HCT116 (cell line): Measurements from ENCODE around the gene FAM240B. TPM values are rescaled to one million over a fixed set of nuclear protein-coding genes. Genes with fewer than 3 reads are reported as not detected.

Experiments
- ATAC-seq: fragments of 200-7000 bp; cut with Tn5 transposase; 2 replicates; pipeline ENCODE4 v1.9.1; 2020; ENCODE audit warnings: mild to moderate bottlenecking, moderate library complexity
- BruUV-seq: library from RNA; stranded (reverse); fragments of 400-500 nt; replicated peaks from 2 replicates; lab custom pipeline; 2021; lab: Mats Ljungman, UMichigan
- CTCF ChIA-PET: fragments of 300-600 bp; sonication (Branson Sonifier 250); formaldehyde crosslinking; loops from one replicate; lab custom pipeline; 2021; ENCODE audit warnings: antibody characterized with exemption; lab: Charles Lee
- POLR2A ChIA-PET: fragments of 300-600, 350-600 bp; sonication (Branson Sonifier 250); formaldehyde crosslinking; loops from one replicate; lab custom pipeline; 2021; ENCODE audit warnings: antibody characterized with exemption; lab: Charles Lee
- RAD21 ChIA-PET, 2 experiments: fragments of 300-600 bp; sonication (Branson Sonifier 250); formaldehyde crosslinking; loops; one replicate each; lab custom pipeline; 2023; ENCODE audit warnings: low total read pairs in 2 of 2; ENCODE audit not compliant: uncharacterized antibody in 2 of 2, unreplicated experiment in 2 of 2, low non-redundant PET in 1 of 2; lab: Charles Lee
- DNase-seq: peaks from one replicate; pipeline ENCODE4 v3.0.0-alpha.2; 2010; ENCODE audit warnings: low read depth, low spot score
- H2AFZ ChIP-seq: fragments of 200-600 bp; shearing (Covaris generic), sonication (generic); 2 replicates; pipeline ENCODE4 v1.6.1; 2017; ENCODE audit warnings: low read depth, mixed run types, mixed read lengths, antibody characterized with exemption, low read length; ENCODE audit not compliant: poor library complexity, severe bottlenecking
- H3K27ac ChIP-seq: 2 replicates; pipeline ENCODE4 v1.5.1; 2012; ENCODE audit warnings: low read depth, low read length
- H3K27me3 ChIP-seq: fragments of 200-600 bp; sonication (generic); 2 replicates; pipeline ENCODE4 v1.6.1; 2016; ENCODE audit warnings: mixed run types, low read length, mixed read lengths; ENCODE audit not compliant: insufficient read depth
- H3K36me3 ChIP-seq, 2 experiments: fragments of 200-500 bp in 1 of 2; fragments of 200-600 bp in 1 of 2; sonication (Bioruptor generic) in 1 of 2; sonication (generic) in 1 of 2; 2 replicates each; pipeline versions ENCODE4 v1.5.1 to v1.6.1; 2014 to 2016; ENCODE audit warnings: low read length in 2 of 2, inconsistent platforms in 1 of 2, mixed read lengths in 1 of 2, mixed run types in 1 of 2; ENCODE audit not compliant: insufficient read depth in 2 of 2, control insufficient read depth in 1 of 2
- H3K4me1 ChIP-seq, 2 experiments: fragments of 200-600 bp in 1 of 2; sonication (generic) in 1 of 2; 2 replicates each; pipeline versions ENCODE4 v1.5.1 to v1.6.1; 2012 to 2017; ENCODE audit warnings: low read length in 2 of 2, inconsistent platforms in 1 of 2, mild to moderate bottlenecking in 1 of 2, mixed read lengths in 1 of 2, mixed run types in 1 of 2, moderate library complexity in 1 of 2; ENCODE audit not compliant: insufficient read depth in 2 of 2, control insufficient read depth in 1 of 2
- H3K4me2 ChIP-seq: fragments of 200-600 bp; sonication (generic); 2 replicates; pipeline ENCODE4 v1.6.1; 2017; ENCODE audit warnings: mixed run types, low read length, mixed read lengths
- H3K4me3 ChIP-seq, 2 experiments: fragments of 200-600 bp in 1 of 2; sonication (generic) in 1 of 2; replicated peaks in 1 of 2; 2 replicates each; pipeline ENCODE4 v1.5.1; 2011 to 2016; ENCODE audit warnings: low read length in 2 of 2, control low read depth in 1 of 2, low read depth in 1 of 2, mild to moderate bottlenecking in 1 of 2, mixed read lengths in 1 of 2, mixed run types in 1 of 2
- H3K79me2 ChIP-seq: fragments of 200-600 bp; sonication (generic); 2 replicates; pipeline ENCODE4 v1.6.1; 2017; ENCODE audit warnings: mild to moderate bottlenecking, mixed run types, low read length, moderate library complexity, mixed read lengths; ENCODE audit not compliant: insufficient read depth
- H3K9ac ChIP-seq: fragments of 200-600 bp; sonication (generic); 2 replicates; pipeline ENCODE4 v1.6.1; 2016; ENCODE audit warnings: low read length, mixed read lengths
- H3K9me2 ChIP-seq: fragments of 200-600 bp; sonication (generic), shearing (Covaris generic); 2 replicates; pipeline ENCODE4 v1.6.1; 2017; ENCODE audit warnings: mixed run types, mild to moderate bottlenecking, moderate library complexity; ENCODE audit not compliant: insufficient read depth
- H3K9me3 ChIP-seq, 2 experiments: fragments of 200-500 bp in 1 of 2; fragments of 200-600 bp in 1 of 2; sonication (Bioruptor generic) in 1 of 2; sonication (generic) in 1 of 2; 2 replicates each; pipeline ENCODE4 v1.6.1; 2014 to 2017; ENCODE audit warnings: low read length in 2 of 2, mixed read lengths in 2 of 2, inconsistent platforms in 1 of 2, low read depth in 1 of 2, mild to moderate bottlenecking in 1 of 2, mixed run types in 1 of 2, moderate library complexity in 1 of 2; ENCODE audit not compliant: control insufficient read depth in 1 of 2, insufficient read depth in 1 of 2
- H4K20me1 ChIP-seq: fragments of 200-600 bp; sonication (generic), shearing (Covaris generic); 2 replicates; pipeline ENCODE4 v1.6.1; 2017; ENCODE audit warnings: mixed run types, mild to moderate bottlenecking, moderate library complexity; ENCODE audit not compliant: insufficient read depth
- CBX3 ChIP-seq: IDR thresholded peaks from 2 replicates; pipeline ENCODE4 v1.6.1; 2012; ENCODE audit warnings: low read depth
- ELF1 ChIP-seq: IDR thresholded peaks from 2 replicates; pipeline ENCODE4 v1.6.1; 2012; ENCODE audit warnings: low read depth, borderline replicate concordance
- EZH2phosphoT487 ChIP-seq: fragments of 200-600 bp; IDR thresholded peaks from 2 replicates; pipeline ENCODE4 v1.6.1; 2018; ENCODE audit warnings: antibody characterized with exemption, borderline replicate concordance
- POLR2A ChIP-seq: IDR thresholded peaks from 2 replicates; pipeline ENCODE4 v1.7.0; 2011; ENCODE audit warnings: borderline replicate concordance; ENCODE audit not compliant: insufficient read depth, insufficient read length; ENCODE audit errors: extremely low read depth
- SP1 ChIP-seq: IDR thresholded peaks from 2 replicates; pipeline ENCODE4 v1.6.1; 2012; ENCODE audit warnings: low read depth
- TCF7L2 ChIP-seq: IDR thresholded peaks from 2 replicates; pipeline ENCODE4 v1.7.0; 2011; ENCODE audit warnings: borderline replicate concordance, inconsistent platforms; ENCODE audit not compliant: insufficient read depth, insufficient read length; ENCODE audit errors: extremely low read depth
- YY1 ChIP-seq: IDR thresholded peaks from 2 replicates; pipeline ENCODE4 v1.6.1; 2011; ENCODE audit warnings: low read length, low read depth, moderate library complexity, mild to moderate bottlenecking; ENCODE audit not compliant: insufficient replicate concordance; ENCODE audit errors: extremely low read depth
- ZNF274 ChIP-seq: fragments of 200-500 bp; sonication (Bioruptor generic); IDR thresholded peaks from 2 replicates; pipeline ENCODE4 v1.6.1; 2014; ENCODE audit warnings: mild to moderate bottlenecking, low read depth, low read length, inconsistent platforms
- intact Hi-C: fragments of 100-400 bp; cut with micrococcal nuclease; formaldehyde crosslinking; loops from 2 replicates; pipeline ENCODE4 v1.10.0; 2022
- total RNA-seq: library from RNA; stranded (reverse); gene quantifications from one replicate; pipeline ENCODE4 v1.2.1, GENCODE V29; 2021; ENCODE audit not compliant: unreplicated experiment
- TF ChIP-seq, protein P1 (sequence below): IDR thresholded peaks from 2 replicates; pipeline ENCODE4 v1.6.1; 2011; ENCODE audit warnings: mild to moderate bottlenecking, low read length, moderate library complexity; ENCODE audit not compliant: insufficient replicate concordance; ENCODE audit errors: extremely low read depth
- TF ChIP-seq, protein P2 (sequence below), 3 experiments: fragments of 200-600 bp in 1 of 3; sonication (generic) in 1 of 3; IDR thresholded peaks in 2 of 3; conservative IDR thresholded peaks in 1 of 3; 2 replicates each; pipeline ENCODE4 v1.5.1; 2012 to 2017; ENCODE audit warnings: low read depth in 2 of 3, low read length in 2 of 3, antibody characterized with exemption in 1 of 3, borderline replicate concordance in 1 of 3, control low read depth in 1 of 3, mild to moderate bottlenecking in 1 of 3, mixed read lengths in 1 of 3, mixed run types in 1 of 3, moderate library complexity in 1 of 3; ENCODE audit not compliant: insufficient read depth in 1 of 3

Gene FAM240B
- total RNA-seq, 1 experiment from 2014 or later = not detected

DNA sequence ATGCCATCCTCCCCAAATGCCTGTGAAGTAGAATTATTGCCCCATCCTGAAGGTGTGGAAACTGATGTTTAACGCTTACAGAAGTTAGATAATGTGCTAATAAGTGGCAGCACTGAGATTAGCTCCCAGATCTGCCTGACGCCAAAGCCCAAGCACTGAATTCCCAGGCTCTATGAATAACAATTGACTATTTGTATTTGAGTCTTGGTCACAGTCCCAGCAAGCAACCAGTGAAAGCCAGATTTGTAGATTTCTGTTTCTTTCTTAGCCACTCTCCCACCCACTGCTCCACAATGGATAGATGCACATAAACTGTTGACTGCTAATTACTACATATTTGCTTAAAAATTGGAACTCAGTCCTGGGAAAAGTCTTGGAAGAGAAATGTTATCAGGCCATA, 34.4 kb downstream of the FAM240B start:
- no peak overlapping the region for H2AFZ ChIP-seq
- H3K79me2 ChIP-seq = no peaks in the 10 kb centered on the region
- ChIA-PET POLR2A (no interaction called here), RAD21 (no interaction called here), CTCF (no interaction called here)
- no peak overlapping the region for H3K9ac ChIP-seq
- no TSS peak for BruUV-seq
- no peak for DNase-seq
- H3K27me3 ChIP-seq = no peaks in the 10 kb centered on the region
- H4K20me1 ChIP-seq = no peaks in the 10 kb centered on the region
- H3K27ac ChIP-seq = no peak overlapping the region
- intact Hi-C loops = no loop called here
- H3K9me2 ChIP-seq = no peaks in the 10 kb centered on the region
- peaks cover 26 to 40% of the 10 kb centered on the region in 2 experiments for H3K4me1 ChIP-seq
- H3K9me3 ChIP-seq = no peaks in the 10 kb centered on the region
- no peak overlapping the region for H3K4me3 ChIP-seq
- no peak for ATAC-seq
- H3K4me2 ChIP-seq = no peak overlapping the region
- TF ChIP-seq POLR2A = no peak
- TF ChIP-seq, protein P1, sequence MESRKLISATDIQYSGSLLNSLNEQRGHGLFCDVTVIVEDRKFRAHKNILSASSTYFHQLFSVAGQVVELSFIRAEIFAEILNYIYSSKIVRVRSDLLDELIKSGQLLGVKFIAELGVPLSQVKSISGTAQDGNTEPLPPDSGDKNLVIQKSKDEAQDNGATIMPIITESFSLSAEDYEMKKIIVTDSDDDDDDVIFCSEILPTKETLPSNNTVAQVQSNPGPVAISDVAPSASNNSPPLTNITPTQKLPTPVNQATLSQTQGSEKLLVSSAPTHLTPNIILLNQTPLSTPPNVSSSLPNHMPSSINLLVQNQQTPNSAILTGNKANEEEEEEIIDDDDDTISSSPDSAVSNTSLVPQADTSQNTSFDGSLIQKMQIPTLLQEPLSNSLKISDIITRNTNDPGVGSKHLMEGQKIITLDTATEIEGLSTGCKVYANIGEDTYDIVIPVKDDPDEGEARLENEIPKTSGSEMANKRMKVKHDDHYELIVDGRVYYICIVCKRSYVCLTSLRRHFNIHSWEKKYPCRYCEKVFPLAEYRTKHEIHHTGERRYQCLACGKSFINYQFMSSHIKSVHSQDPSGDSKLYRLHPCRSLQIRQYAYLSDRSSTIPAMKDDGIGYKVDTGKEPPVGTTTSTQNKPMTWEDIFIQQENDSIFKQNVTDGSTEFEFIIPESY = no peak
- H3K36me3 ChIP-seq = no peaks in the 10 kb centered on the region

DNA sequence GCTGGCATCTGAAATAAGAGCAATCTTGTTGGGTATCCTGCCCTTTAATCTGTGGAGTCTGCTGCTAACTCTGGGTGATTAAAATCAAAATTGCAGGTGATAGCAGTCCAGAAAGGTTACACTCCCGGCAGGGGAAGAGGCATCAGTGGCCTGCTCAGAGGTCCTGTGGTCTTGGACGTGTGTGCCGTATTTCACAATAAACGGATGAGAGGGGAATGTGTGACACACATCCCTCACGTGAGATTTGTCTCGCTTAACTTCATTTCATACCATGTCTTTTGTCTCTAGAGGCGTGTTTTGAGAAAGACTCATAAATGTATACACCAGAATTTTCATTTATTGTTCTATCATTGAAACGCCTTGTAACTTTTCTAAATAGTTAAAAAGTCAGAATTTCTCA, 36.6 kb downstream of the FAM240B start:
- no peak overlapping the region for H3K9ac ChIP-seq

More for the DNA sequence above, 36.6 kb downstream of the FAM240B start:
- no peaks in the 10 kb centered on the region for H4K20me1 ChIP-seq
- ATAC-seq (no peak), DNase-seq (no peak)
- no peaks in the 10 kb centered on the region for H3K9me2 ChIP-seq
- intact Hi-C loops = no loop called here
- RAD21 ChIA-PET = no interaction called here
- peak overlapping the region; percentile 62 for H3K4me2 ChIP-seq
- no peak overlapping the region for H3K4me3 ChIP-seq
- no peak overlapping the region for H2AFZ ChIP-seq
- CTCF ChIA-PET = interaction anchor here (1.4 kb wide), 1 partner anchor 11 kb away, joined by 7 read pairs; no protein-coding TSS in a partner anchor
- BruUV-seq = no TSS peak
- H3K36me3 ChIP-seq = no peaks in the 10 kb centered on the region
- H3K79me2 ChIP-seq = no peaks in the 10 kb centered on the region
- POLR2A ChIA-PET = no interaction called here
- no peaks in the 10 kb centered on the region for H3K27me3 ChIP-seq
- H3K4me1 ChIP-seq = peaks cover 26 to 38% of the 10 kb centered on the region in 2 experiments
- no peaks in the 10 kb centered on the region for H3K9me3 ChIP-seq
- TF ChIP-seq YY1 = no peak
- TF ChIP-seq, protein P2, sequence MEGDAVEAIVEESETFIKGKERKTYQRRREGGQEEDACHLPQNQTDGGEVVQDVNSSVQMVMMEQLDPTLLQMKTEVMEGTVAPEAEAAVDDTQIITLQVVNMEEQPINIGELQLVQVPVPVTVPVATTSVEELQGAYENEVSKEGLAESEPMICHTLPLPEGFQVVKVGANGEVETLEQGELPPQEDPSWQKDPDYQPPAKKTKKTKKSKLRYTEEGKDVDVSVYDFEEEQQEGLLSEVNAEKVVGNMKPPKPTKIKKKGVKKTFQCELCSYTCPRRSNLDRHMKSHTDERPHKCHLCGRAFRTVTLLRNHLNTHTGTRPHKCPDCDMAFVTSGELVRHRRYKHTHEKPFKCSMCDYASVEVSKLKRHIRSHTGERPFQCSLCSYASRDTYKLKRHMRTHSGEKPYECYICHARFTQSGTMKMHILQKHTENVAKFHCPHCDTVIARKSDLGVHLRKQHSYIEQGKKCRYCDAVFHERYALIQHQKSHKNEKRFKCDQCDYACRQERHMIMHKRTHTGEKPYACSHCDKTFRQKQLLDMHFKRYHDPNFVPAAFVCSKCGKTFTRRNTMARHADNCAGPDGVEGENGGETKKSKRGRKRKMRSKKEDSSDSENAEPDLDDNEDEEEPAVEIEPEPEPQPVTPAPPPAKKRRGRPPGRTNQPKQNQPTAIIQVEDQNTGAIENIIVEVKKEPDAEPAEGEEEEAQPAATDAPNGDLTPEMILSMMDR (IDR thresholded peaks at IDR 0.05 in 2 of 3, conservative IDR thresholded peaks at IDR 0.05 in 1 of 3; ENCODE audit: borderline replicate concordance in 1 of 3, insufficient read depth in 1 of 3, low read depth in 2 of 3, low read length in 2 of 3) = no peak
- TF ChIP-seq SP1 = no peak
- TF ChIP-seq CBX3 = no peak
- no peak for TF ChIP-seq POLR2A
- no peak for TF ChIP-seq TCF7L2
- no peak for TF ChIP-seq ZNF274
- no peak for TF ChIP-seq EZH2phosphoT487
- no peak for TF ChIP-seq ELF1
- H3K27ac ChIP-seq = no peak overlapping the region
